Upper lobe of left lung (tissue), 4 donors: ENCODE measurements around the gene NDUFAF3.

ENCODE experiments used
- EP300 ChIP-seq, 4 donors: sonication (generic); formaldehyde crosslinking; IDR thresholded peaks; one replicate each; pipeline ENCODE4 v1.5.1; 2017; ENCODE audit warnings: antibody characterized with exemption in 4 of 4, control low read depth in 2 of 4
- POLR2A ChIP-seq, 4 donors: fragments of 450-650 bp; IDR thresholded peaks; one replicate each; pipeline ENCODE4 v1.5.1; 2016 to 2017; ENCODE audit warnings: antibody characterized with exemption in 4 of 4, mild to moderate bottlenecking in 2 of 4
- TF ChIP-seq, protein P1 (sequence below), 6 experiments: fragments of 450-650 bp in 4 of 6; fragments of 200-600 bp in 2 of 6; sonication (generic) in 2 of 6; IDR thresholded peaks; one replicate each; pipeline ENCODE4 v1.5.1; 2016 to 2019; ENCODE audit warnings: antibody characterized with exemption in 6 of 6

DNA sequence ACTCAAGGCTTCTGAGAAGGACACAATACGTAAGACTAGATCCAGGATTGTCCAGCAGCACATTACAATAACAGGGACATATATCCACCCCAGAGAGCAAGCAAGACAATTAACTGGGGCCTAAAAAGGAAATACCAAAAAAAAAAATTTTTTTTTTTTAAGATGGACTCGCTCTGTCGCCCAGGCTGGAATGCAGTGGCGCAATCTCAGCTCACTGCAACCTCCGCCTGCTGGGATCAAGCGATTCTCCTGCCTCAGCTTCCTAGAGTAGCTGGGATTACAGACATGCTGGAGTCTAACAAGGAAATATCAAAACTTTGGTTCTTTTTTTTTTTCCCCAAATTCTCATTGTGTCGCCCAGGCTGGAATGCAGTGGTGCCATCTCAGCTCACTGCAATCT lies 36.1 kb downstream of the NDUFAF3 start:
- TF ChIP-seq, protein P1, sequence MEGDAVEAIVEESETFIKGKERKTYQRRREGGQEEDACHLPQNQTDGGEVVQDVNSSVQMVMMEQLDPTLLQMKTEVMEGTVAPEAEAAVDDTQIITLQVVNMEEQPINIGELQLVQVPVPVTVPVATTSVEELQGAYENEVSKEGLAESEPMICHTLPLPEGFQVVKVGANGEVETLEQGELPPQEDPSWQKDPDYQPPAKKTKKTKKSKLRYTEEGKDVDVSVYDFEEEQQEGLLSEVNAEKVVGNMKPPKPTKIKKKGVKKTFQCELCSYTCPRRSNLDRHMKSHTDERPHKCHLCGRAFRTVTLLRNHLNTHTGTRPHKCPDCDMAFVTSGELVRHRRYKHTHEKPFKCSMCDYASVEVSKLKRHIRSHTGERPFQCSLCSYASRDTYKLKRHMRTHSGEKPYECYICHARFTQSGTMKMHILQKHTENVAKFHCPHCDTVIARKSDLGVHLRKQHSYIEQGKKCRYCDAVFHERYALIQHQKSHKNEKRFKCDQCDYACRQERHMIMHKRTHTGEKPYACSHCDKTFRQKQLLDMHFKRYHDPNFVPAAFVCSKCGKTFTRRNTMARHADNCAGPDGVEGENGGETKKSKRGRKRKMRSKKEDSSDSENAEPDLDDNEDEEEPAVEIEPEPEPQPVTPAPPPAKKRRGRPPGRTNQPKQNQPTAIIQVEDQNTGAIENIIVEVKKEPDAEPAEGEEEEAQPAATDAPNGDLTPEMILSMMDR (IDR thresholded peaks at IDR 0.05): no peak
- TF ChIP-seq EP300 (IDR thresholded peaks at IDR 0.05) (no peak), POLR2A (IDR thresholded peaks at IDR 0.05) (no peak)
